OCI-LY1 (cell line): ENCODE results near the gene AGAP9.
"Not testable (repeated sequence)": the region's sequence is repeated elsewhere in the genome, so short reads cannot be mapped to it uniquely, and the experiment has no call there.

Experiments
- EZH2 ChIP-seq: fragments of 200-600 bp; sonication (generic), shearing (Covaris generic); IDR thresholded peaks from 2 replicates; pipeline ENCODE4 v1.8.0; 2017; ENCODE audit warnings: borderline replicate concordance, mixed run types, mild to moderate bottlenecking, antibody characterized with exemption, low read length, moderate library complexity, mixed read lengths
- TF ChIP-seq, protein P1 (sequence below): fragments of 200-600 bp; sonication (generic), shearing (Covaris generic); IDR thresholded peaks from 2 replicates; pipeline ENCODE4 v1.5.1; 2017; ENCODE audit warnings: mild to moderate bottlenecking, antibody characterized with exemption, low read length, moderate library complexity, mixed read lengths

DNA sequence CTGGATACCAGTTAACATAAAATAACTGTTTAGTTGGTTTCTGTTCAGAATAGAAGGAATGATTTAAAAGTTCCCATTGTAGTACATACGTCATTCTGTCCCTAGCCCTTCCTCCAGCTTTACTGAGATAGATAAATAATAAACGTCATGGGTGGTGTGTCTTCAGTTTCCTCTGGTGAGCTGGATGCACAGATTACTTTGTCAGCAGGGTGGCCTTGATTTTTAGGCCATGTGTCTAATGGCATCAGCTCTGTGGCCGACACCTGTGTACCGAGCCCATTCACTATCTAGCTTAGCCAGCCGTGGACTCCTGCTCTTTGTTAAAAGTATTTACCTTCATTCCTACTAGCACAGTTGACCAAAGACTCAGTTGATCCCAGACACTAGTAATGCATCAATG is 34.7 kb upstream of the AGAP9 start:
- TF ChIP-seq, protein P1, sequence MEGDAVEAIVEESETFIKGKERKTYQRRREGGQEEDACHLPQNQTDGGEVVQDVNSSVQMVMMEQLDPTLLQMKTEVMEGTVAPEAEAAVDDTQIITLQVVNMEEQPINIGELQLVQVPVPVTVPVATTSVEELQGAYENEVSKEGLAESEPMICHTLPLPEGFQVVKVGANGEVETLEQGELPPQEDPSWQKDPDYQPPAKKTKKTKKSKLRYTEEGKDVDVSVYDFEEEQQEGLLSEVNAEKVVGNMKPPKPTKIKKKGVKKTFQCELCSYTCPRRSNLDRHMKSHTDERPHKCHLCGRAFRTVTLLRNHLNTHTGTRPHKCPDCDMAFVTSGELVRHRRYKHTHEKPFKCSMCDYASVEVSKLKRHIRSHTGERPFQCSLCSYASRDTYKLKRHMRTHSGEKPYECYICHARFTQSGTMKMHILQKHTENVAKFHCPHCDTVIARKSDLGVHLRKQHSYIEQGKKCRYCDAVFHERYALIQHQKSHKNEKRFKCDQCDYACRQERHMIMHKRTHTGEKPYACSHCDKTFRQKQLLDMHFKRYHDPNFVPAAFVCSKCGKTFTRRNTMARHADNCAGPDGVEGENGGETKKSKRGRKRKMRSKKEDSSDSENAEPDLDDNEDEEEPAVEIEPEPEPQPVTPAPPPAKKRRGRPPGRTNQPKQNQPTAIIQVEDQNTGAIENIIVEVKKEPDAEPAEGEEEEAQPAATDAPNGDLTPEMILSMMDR, result not testable (repeated sequence)
- TF ChIP-seq EZH2, result not testable (repeated sequence)
